GM23338 (cell line): ENCODE data around the gene THSD4. TPM values are rescaled to one million over a fixed set of nuclear protein-coding genes. Genes with fewer than 3 reads are reported as not detected.

Experiments used
- ATAC-seq: fragments of 200-7000 bp; cut with Tn5 transposase; 3 replicates; pipeline ENCODE4 v1.9.1; 2020
- DNase-seq: peaks from one replicate; pipeline ENCODE4 v3.0.0-alpha.2; 2015; ENCODE audit warnings: low spot score
- H2AFZ ChIP-seq: fragments of 200-600 bp; sonication (generic); 2 replicates; pipeline ENCODE4 v1.8.0; 2016; ENCODE audit warnings: antibody characterized with exemption, mild to moderate bottlenecking, moderate library complexity
- H3F3A ChIP-seq: fragments of 200-600 bp; sonication (generic); replicated peaks from 2 replicates; pipeline ENCODE4 v1.8.0; 2017; ENCODE audit warnings: antibody characterized with exemption, mixed run types, low read depth
- H3K27ac ChIP-seq: fragments of 200-600 bp; sonication (generic); 2 replicates; pipeline ENCODE4 v1.6.1; 2016; ENCODE audit warnings: low read depth
- H3K27me3 ChIP-seq: fragments of 200-600 bp; sonication (generic); 2 replicates; pipeline ENCODE4 v1.8.0; 2016; ENCODE audit warnings: mild to moderate bottlenecking, mixed run types, moderate library complexity; ENCODE audit not compliant: insufficient read depth
- H3K36me3 ChIP-seq: fragments of 200-600 bp; sonication (generic); 2 replicates; pipeline ENCODE4 v1.8.0; 2016; ENCODE audit warnings: mild to moderate bottlenecking; ENCODE audit not compliant: insufficient read depth
- H3K4me1 ChIP-seq: fragments of 200-600 bp; sonication (generic); 2 replicates; pipeline ENCODE4 v1.8.0; 2016; ENCODE audit warnings: mild to moderate bottlenecking, moderate library complexity; ENCODE audit not compliant: insufficient read depth
- H3K4me2 ChIP-seq: fragments of 200-600 bp; sonication (generic); 2 replicates; pipeline ENCODE4 v1.7.1; 2017; ENCODE audit warnings: mixed run types
- H3K4me3 ChIP-seq: fragments of 200-600 bp; sonication (generic); 2 replicates; pipeline ENCODE4 v1.6.1; 2016; ENCODE audit warnings: mixed run types
- H3K79me2 ChIP-seq: fragments of 200-600 bp; sonication (generic); replicated peaks from 2 replicates; pipeline ENCODE4 v1.8.0; 2017; ENCODE audit warnings: mild to moderate bottlenecking; ENCODE audit not compliant: insufficient read depth
- H3K9me2 ChIP-seq: fragments of 200-600 bp; sonication (generic); 2 replicates; pipeline ENCODE4 v1.8.0; 2017; ENCODE audit not compliant: insufficient read depth
- H4K20me1 ChIP-seq: fragments of 200-600 bp; sonication (generic); replicated peaks from 2 replicates; pipeline ENCODE4 v1.8.0; 2017; ENCODE audit warnings: mild to moderate bottlenecking; ENCODE audit not compliant: insufficient read depth
- H3K27ac Mint-ChIP-seq: 2 replicates; pipeline ENCODE4 v1.8.0; 2020; ENCODE audit warnings: inconsistent platforms, mild to moderate bottlenecking, moderate library complexity, mixed read lengths
- H3K27me3 Mint-ChIP-seq: 3 replicates; pipeline ENCODE4 v1.8.0; 2022; ENCODE audit warnings: low read depth, mild to moderate bottlenecking, moderate library complexity, mixed read lengths, inconsistent platforms; ENCODE audit not compliant: insufficient read depth, poor library complexity
- H3K36me3 Mint-ChIP-seq: 3 replicates; pipeline ENCODE4 v1.8.0; 2021; ENCODE audit warnings: low read depth, mild to moderate bottlenecking, inconsistent platforms, moderate library complexity, mixed read lengths
- H3K4me1 Mint-ChIP-seq: 3 replicates; pipeline ENCODE4 v1.8.0; 2020; ENCODE audit warnings: mild to moderate bottlenecking, inconsistent platforms, mixed read lengths
- H3K4me3 Mint-ChIP-seq: 3 replicates; pipeline ENCODE4 v1.8.0; 2021; ENCODE audit warnings: moderate library complexity, mild to moderate bottlenecking, inconsistent platforms, mixed read lengths
- H3K9me3 Mint-ChIP-seq: 3 replicates; pipeline ENCODE4 v1.8.0; 2020; ENCODE audit warnings: moderate library complexity, mild to moderate bottlenecking, inconsistent platforms, mixed read lengths
- JUNB ChIP-seq: IDR thresholded peaks from one replicate; pipeline ENCODE4 v1.6.1; 2016; ENCODE audit warnings: antibody characterized with exemption; ENCODE audit not compliant: unreplicated experiment
- NANOG ChIP-seq: IDR thresholded peaks from 2 replicates; pipeline ENCODE4 v1.6.1; 2016; ENCODE audit warnings: antibody characterized with exemption, borderline replicate concordance
- STAT1 ChIP-seq: IDR thresholded peaks from one replicate; pipeline ENCODE4 v1.6.1; 2016; ENCODE audit warnings: antibody characterized with exemption; ENCODE audit not compliant: unreplicated experiment
- ZNF331 ChIP-seq: fragments of 250-450 bp; sonication (Bioruptor Pico); IDR thresholded peaks from 2 replicates; pipeline ENCODE4 v1.5.0; 2020; ENCODE audit warnings: low read depth, mild to moderate bottlenecking, moderate library complexity
- ZNF462 ChIP-seq: fragments of 250-450 bp; sonication (Bioruptor Pico); IDR thresholded peaks from 2 replicates; pipeline ENCODE4 v1.5.0; 2020; ENCODE audit warnings: mild to moderate bottlenecking, moderate library complexity
- polyA plus RNA-seq: library from polyadenylated mRNA; unstranded; fragments of >200 nt; fragmentation: Nextera tagmentation; extraction: Ambion mirVana; gene quantifications from 2 replicates; pipeline ENCODE4 v1.2.1, GENCODE V29; 2016
- total RNA-seq: library from RNA; depleted of rRNA; stranded (reverse); fragments of >200 nt; shearing (Covaris generic); gene quantifications from 2 replicates; pipeline ENCODE4 v1.2.3, GENCODE V29; 2014

Gene THSD4
- total and polyA plus RNA-seq, 2 experiments from 2014 or later: 2.0 to 7.4 TPM

GRCh38 chr15:71180986-71181853 lies 65.9 kb downstream of the THSD4 start:
- H3K27ac Mint-ChIP-seq: no peak overlapping the region

More at GRCh38 chr15:71180986-71181853, 65.9 kb downstream of the THSD4 start:
- no peaks in the 10 kb centered on the region for H3K9me3 Mint-ChIP-seq
- no peaks in the 10 kb centered on the region for H3K9me2 ChIP-seq
- no peaks in the 10 kb centered on the region for H3F3A ChIP-seq
- no peaks in the 10 kb centered on the region for H3K4me1 ChIP-seq
- peaks cover 2% of the 10 kb centered on the region for H3K27me3 Mint-ChIP-seq
- TF ChIP-seq ZNF331 (CRISPR knock-in tag) (no peak), NANOG (no peak), JUNB (no peak), STAT1 (no peak), ZNF462 (CRISPR knock-in tag) (no peak)
- H3K27ac ChIP-seq: no peak overlapping the region
- H2AFZ ChIP-seq: no peak overlapping the region
- H3K79me2 ChIP-seq: no peaks in the 10 kb centered on the region
- H4K20me1 ChIP-seq: no peaks in the 10 kb centered on the region
- H3K36me3 ChIP-seq: no peaks in the 10 kb centered on the region
- no peak overlapping the region for H3K4me3 Mint-ChIP-seq
- no peak for ATAC-seq
- peaks cover 6% of the 10 kb centered on the region for H3K4me1 Mint-ChIP-seq
- H3K27me3 ChIP-seq: no peaks in the 10 kb centered on the region
- no peak for DNase-seq
- no peak overlapping the region for H3K4me2 ChIP-seq
- H3K4me3 ChIP-seq: no peak overlapping the region
- H3K36me3 Mint-ChIP-seq: peaks cover 7% of the 10 kb centered on the region
